Measurements from ENCODE around the gene ABI2.
"Not testable (repeated sequence)": the region's sequence is repeated elsewhere in the genome, so short reads cannot be mapped to it uniquely, and the experiment has no call there.

ABI2 gene

GRCh38 chr2:203354966-203355365 lies 26.8 kb downstream of the ABI2 start:
- in situ Hi-C loops (cut with MboI; ENCODE audit: low sequenced_read_pairs) = no loop called here

- in situ Hi-C loops (cut with MboI; ENCODE audit: low sequenced_read_pairs) = no loop called here
Measured at GRCh38 chr2:203359450-203359849, 31.3 kb downstream of the ABI2 start.

GRCh38 chr2:203360833-203361430 lies 32.7 kb downstream of the ABI2 start:
- in situ Hi-C loops (cut with MboI; ENCODE audit: low sequenced_read_pairs) = no loop called here

GRCh38 chr2:203361495-203361894 lies 33.3 kb downstream of the ABI2 start:
- in situ Hi-C loops (cut with MboI; ENCODE audit: low sequenced_read_pairs) = no loop called here

- in situ Hi-C loops (cut with MboI; ENCODE audit: low sequenced_read_pairs) = no loop called here
Measured at GRCh38 chr2:203361922-203362321, 33.7 kb downstream of the ABI2 start.

- in situ Hi-C loops (cut with MboI; ENCODE audit: low sequenced_read_pairs) = no loop called here
Measured at GRCh38 chr2:203366639-203367466, 38.7 kb downstream of the ABI2 start.

GRCh38 chr2:203372706-203373105 lies 44.5 kb downstream of the ABI2 start:
- in situ Hi-C loops (cut with MboI; ENCODE audit: low sequenced_read_pairs) = not testable (repeated sequence)

- in situ Hi-C loops (cut with MboI; ENCODE audit: low sequenced_read_pairs) = no loop called here
Measured at GRCh38 chr2:203376173-203376572, 48.0 kb downstream of the ABI2 start.

- in situ Hi-C loops (cut with MboI; ENCODE audit: low sequenced_read_pairs) = no loop called here
Measured at GRCh38 chr2:203379156-203379555, 51.0 kb downstream of the ABI2 start.

- in situ Hi-C loops (cut with MboI; ENCODE audit: low sequenced_read_pairs) = no loop called here
Measured at GRCh38 chr2:203383038-203383437, 54.8 kb downstream of the ABI2 start.

- in situ Hi-C loops (cut with MboI; ENCODE audit: low sequenced_read_pairs) = not testable (repeated sequence)
Measured at GRCh38 chr2:203388153-203388552, 60.0 kb downstream of the ABI2 start.

GRCh38 chr2:203394519-203395227 lies 66.5 kb downstream of the ABI2 start:
- in situ Hi-C loops (cut with MboI; ENCODE audit: low sequenced_read_pairs) = no loop called here

GRCh38 chr2:203395858-203396257 lies 67.7 kb downstream of the ABI2 start:
- in situ Hi-C loops (cut with MboI; ENCODE audit: low sequenced_read_pairs) = no loop called here

- in situ Hi-C loops (cut with MboI; ENCODE audit: low sequenced_read_pairs) = no loop called here
Measured at GRCh38 chr2:203396667-203397066, 68.5 kb downstream of the ABI2 start.

- in situ Hi-C loops (cut with MboI; ENCODE audit: low sequenced_read_pairs) = no loop called here
Measured at GRCh38 chr2:203399031-203399430, 70.8 kb downstream of the ABI2 start.

- in situ Hi-C loops (cut with MboI; ENCODE audit: low sequenced_read_pairs) = no loop called here
Measured at GRCh38 chr2:203400805-203401585, 72.8 kb downstream of the ABI2 start.

GRCh38 chr2:203404996-203405395 lies 76.8 kb downstream of the ABI2 start:
- in situ Hi-C loops (cut with MboI; ENCODE audit: low sequenced_read_pairs) = no loop called here

GRCh38 chr2:203407496-203407895 lies 79.3 kb downstream of the ABI2 start:
- in situ Hi-C loops (cut with MboI; ENCODE audit: low sequenced_read_pairs) = no loop called here

- in situ Hi-C loops (cut with MboI; ENCODE audit: low sequenced_read_pairs) = no loop called here
Measured at GRCh38 chr2:203412546-203413331, 84.5 kb downstream of the ABI2 start.

GRCh38 chr2:203413796-203414195 lies 85.6 kb downstream of the ABI2 start:
- in situ Hi-C loops (cut with MboI; ENCODE audit: low sequenced_read_pairs) = no loop called here

Measured in HL-60/S4 treated with retinoic acid at 250 ng/mL for 4 days and 3 days (cell line).